Stimulated activated CD4-positive, alpha-beta T cell treated with anti-CD3 and anti-CD28 coated beads, Interleukin-12 subunit alpha, Interleukin-12 subunit beta, amount 100 ng/mL, for 24 hours (primary cell): Measurements from ENCODE around the gene MEGF11.
"Not testable (repeated sequence)": the region's sequence is repeated elsewhere in the genome, so short reads cannot be mapped to it uniquely, and the experiment has no call there.

Source experiments
- DNase-seq, 2 experiments: peaks; one replicate each; pipeline ENCODE4 v3.0.0-alpha.2; 2020; ENCODE audit warnings: low read depth in 2 of 2

MEGF11 gene

DNA sequence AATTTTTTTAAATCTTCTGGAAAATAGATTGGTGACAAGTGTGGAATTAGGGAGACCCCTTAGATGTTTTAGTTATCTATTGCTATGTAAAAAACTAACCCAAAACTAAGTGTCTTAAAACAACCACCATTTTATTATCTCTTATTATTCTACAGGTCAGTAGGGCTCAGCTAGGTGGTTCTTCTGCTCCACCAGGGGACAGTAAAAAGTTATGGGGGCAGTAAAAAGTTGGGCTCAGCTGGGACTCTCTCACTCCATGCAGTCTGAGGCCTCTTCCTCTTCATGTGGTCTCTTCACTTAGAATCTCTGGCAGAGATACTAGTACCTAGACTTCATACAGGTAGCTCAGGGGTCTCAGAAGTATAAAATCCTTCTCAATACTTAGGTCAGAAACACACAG, 21.8 kb upstream of the MEGF11 start:
- no peak for DNase-seq

DNA sequence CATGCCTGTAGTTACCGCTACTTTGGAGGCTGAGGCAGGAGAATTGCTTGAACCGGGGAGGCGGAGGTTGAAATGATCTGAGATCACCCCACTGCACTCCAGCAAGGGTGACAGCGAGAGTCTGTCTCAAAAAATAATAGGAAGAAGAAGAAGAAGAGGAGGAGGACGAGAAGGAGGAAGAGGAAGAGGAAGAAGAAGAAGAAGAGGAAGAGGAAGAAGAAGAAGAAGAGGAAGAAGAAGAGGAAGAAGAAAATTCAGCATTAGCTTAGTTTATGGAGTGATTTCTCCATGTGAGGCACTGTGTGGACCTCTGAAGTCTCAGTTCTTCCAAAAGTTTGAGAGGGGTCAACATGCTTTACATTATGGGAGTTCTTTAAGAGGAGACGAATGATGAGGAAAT, 17.4 kb upstream of the MEGF11 start:
- no peak for DNase-seq

DNA sequence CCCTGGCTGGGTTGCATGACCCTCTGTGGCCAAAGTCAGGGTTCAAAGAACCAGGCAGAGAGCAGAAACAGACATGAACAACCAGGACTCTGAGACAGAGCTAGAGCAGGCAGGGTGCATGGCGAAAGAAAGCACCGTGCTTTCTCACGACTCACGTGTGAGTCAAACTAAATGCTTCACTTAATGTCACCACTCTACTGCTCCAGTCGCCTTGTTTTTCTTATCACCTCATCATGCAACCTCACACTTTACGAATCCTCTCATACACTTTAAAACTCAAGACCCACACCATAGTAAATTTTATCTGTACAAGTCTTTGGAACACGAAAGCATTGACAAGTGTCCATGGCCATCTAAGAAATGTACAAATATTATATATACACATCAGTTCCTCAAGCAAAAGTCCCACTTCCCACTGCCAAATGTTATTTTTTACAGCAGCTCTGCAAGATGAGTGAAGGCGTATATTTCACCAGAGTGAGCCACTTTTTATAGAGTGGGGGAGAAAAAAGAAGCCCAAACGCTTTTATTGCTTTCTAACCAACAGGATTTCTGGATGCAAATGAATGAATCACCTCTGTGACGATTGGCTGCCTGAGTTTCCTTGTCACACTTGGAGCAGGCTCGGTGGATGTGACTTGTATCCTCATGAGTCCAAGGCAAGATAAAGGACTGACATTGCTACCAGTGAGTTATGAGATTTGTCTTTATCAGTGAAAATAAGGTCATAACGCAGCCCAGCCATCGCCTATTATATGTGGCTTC, 16.0 kb upstream of the MEGF11 start:
- DNase-seq: no peak

DNA sequence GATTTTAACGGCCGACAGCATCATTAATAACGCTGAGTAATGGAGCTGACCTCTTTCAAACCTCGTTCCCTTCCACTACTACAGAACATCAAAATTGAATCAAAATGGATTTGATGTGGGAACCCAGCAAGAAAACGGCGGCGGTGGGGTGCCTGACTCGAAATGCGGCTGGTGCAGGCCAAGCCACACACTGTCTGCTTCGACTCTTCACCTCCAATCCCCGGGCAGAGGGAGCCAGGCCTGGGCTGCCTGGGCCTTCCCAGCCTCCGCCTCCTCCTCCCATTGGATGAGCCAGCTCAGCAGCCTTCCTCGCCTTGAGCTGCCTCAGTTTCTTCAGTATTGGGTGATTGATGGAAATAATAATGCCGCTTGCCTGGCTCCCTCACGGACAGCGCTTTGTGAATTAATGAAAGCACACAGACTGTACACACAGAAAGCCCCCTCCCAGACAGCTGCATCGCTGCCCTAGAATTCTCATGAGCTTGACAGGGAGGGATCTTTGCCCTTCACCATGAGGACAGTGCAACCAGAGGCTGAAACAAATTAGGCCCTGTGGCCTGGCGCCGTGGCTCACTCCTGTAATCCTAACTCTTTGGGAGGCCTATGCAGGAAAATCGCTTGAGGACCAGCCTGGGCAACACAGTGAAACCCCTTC, 11.4 kb upstream of the MEGF11 start:
- DNase-seq: no peak

DNA sequence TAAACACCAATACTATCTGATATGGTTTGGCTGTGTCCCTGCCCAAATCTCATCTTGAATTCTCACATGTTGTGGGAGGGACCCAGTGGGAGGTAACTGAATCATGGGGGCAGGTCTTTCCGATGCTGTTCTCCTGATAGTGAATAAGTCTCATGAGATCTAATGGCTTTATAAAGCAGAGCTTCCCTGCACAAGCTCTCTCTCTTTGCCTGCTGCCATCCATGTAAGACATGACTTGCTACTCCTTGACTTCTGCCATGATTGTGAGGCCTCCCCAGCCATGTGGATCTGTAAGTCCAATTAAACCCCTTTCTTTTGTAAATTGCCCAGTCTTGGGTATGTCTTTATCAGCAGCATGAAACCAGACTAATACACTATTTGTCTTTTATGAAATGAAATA, 9.3 kb upstream of the MEGF11 start:
- DNase-seq: not testable (repeated sequence)

DNA sequence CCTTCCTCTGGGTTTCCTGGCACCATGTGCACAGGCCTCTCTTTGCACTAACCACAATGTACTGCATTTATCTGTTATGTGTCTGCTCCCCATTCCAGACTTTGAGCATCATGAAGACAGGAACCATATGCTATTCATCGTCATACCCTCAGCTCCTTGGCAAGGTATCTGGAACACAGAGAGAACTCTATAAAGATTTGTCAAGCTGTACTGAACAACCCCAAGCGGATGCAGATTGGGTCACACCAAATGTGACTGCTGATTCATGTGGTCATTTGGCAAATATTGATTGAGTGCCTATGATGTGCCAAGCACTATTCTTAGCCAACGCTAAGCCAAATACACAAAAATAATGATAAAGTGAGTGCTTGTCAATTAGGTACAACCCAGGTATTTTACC, 7.5 kb upstream of the MEGF11 start:
- DNase-seq: no peak

DNA sequence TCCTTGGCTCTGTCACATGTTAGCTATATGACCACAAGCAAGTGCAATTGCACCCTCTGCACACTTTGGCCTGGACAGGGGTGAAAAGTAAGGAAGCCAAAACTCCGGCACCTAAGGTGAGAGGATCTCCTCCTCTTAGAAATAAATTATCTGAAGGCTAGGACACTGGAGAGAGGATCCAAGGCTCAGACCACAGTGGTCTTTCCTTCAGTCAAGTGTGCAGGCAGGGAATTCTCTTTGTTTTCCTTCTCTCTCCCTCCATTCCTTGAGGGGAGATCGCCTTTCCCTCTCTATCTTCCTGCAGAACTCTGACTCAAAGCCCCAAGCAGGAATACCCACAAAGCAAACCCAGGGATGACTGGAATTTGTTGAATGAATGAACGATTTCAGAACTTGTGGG, 3.1 kb upstream of the MEGF11 start:
- DNase-seq: no peak

DNA sequence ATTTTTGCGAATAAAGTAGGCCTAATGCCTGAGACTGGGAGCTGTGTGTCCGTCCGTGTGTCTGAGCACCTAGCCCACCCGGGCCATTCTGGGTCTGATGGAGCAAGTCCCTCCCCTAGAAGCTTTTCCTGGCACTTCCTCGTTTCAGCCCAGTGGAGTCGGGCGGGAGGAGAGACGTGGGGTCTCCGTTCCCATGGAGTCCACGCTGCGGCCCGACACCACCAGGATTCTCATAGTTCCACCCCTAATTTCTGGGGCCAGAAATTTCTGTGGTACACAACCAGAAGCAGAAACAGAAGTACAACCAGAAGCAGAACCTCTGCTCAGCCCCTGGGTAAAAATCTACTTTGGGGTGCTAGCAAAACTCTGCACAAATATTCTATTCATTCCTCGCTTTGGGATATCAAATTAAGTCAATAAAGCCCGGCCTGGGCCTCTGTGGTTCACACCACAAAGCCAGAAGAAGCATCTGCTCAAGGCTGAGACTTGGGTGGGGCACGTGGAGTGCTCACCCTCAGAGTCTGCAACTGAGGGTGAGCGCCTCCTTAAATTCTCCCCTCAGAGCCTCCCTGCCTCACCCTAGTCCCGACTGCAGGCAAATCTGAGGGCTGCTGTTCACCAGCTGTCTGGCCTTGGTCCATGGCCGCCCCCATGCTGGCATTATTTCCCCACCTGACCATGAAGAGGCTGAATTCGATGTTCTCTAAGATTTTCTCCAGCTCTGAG, 1.6 kb upstream of the MEGF11 start:
- DNase-seq: no peak

DNA sequence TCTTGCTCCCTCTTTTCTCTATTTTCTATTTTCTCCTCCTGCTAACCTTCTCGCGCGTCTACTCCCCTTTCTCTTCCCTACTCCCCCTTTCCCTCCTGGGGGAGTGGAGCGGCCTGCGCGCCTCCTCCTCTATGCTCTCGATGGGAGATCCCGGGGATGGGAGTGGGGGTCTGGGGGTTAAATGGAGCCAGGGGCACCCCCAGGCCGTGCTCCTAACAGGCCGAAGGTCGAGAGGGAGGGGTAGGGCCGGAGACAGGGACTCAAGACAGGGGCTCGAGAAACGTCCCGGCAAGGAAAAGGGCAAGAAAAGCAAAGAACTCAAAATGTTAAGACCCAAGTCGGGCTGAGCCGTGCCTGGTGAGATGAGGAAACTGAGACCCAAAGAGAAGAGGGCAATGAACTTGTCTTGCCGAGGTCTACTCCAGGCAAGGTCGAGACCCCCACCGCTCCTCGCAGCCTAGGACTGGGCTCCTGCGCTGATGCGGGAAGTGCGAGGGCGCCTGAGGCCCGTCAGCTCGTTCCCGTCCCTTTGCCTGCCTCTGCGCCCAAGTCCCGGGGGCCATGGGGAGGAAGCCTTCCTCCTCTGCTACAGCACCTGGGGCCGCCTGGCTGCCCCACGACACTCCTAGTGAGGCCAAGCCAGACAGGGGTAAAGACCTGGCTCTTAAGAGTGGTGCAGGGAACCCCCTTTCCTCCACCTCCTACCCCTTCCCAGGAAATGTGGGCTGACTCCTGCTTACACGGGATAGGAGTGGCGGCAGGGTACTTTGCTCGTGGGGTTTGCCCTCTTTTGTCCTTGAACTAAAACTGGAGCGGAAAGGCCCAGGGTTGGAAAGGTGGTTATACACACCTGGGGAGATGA, 770 bp upstream of the MEGF11 start:
- no peak for DNase-seq

DNA sequence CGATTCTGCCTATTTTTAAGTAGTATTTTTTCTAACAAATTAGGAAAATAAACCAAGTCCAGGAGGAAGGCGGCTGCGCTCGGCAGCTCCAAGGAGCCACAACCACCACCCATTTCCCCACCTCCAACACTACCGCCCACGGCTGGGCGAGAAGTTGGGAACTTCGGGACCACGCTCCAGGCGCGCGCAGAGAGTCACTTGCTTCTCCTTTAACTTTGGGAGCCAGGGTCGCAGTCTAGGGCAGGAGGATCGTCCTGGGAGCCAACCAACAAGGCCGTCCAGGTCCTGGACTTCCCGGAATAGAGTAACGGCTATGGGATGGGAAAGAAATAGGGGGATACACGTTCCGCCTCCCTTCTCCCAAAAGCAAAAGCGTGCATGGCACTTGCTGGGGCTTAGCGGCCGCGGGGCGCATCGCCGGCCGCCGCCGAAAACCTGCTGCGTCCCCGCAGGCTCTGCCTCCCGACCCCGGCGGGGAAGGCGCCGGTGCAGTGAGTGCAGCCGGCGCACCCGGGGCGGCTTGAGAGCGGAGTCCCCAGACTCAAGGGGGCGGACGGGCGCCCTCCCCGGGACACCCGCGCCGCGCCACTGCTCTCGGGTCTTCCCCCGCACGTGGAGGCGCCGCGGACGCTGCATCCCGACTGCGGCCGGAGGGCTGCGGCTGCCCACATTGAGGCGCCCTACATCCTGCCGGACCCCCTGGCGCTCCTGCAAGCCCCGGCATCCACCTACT, 699 bp downstream of the MEGF11 start:
- no peak for DNase-seq

DNA sequence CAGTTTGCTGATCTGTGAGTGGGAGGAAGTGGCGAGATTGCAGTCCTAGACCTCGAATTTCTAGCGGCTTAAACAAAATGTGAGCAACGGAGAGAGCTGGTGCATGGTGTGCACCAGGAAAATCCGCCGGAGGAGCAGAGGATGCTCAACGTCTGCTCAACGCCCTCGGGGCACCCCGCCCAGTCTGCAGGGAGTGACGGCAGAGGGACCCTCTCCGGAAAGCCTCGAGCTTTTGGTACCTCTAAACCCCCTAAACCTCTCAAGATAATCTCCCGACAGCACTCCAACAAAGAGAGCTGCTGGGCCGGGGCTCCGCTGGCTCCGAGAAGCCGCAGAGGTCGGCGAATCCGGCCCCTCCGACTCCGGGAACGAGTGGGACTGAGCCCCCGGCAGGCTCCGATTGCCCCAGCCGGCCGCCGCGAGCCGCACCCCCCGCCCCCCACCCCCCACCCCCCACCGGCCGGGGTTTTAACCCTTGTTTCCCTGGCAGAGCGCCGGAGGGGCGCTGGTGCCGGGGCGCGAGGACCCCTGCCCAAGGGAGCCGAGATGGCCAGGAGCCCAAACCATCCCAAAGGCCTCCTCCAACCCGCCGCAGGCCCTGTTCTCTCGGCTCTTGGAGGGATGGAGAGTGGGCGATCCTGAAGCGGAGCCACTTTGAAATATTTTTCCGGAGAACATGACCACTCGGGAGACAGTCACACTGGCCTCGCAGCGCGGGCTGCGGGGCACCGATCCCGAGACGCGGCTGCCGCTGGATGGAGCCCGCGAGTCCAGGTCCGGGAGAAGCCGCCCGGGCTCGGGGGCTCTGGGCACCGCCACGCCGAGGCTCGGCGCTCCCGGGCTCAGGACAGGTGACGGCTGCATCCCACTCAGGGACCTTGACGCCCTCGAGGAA, 1.5 kb downstream of the MEGF11 start:
- DNase-seq: peak in 1 of 2 experiments; percentile 51

DNA sequence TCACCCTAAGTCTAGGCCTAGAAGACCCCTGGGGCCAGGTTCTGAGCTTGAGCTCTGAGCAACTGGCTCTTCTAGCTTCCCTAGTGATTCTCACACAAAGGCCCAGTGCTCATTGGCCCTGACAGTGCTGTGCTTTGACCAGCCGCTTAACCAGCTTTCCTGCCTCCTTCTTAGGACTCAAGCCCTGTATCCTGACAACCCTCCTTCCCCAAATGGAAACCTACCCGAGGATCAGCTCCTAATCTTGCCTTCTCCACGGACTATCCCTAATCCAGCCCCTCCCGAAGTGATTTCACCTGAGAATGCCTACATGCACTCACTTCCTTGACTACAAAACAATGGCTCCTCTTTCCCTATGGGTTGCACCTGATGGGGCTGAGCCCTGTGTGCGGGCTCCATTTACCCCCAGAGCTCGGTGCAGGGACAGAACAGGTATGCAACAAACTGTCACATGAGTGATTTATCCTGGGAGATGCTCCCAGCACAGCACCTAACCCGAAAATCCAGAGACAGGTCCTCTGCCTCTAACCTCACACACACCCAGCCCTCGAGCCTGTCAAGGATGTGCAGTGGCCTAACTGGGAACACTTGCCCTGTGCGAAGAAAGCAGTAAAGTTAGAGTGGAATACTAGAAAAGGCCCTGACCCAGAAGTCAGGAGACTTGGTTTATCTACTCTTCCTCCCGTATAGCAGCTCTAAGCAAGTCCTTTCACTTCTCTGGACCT, 2.3 kb downstream of the MEGF11 start:
- DNase-seq: no peak

DNA sequence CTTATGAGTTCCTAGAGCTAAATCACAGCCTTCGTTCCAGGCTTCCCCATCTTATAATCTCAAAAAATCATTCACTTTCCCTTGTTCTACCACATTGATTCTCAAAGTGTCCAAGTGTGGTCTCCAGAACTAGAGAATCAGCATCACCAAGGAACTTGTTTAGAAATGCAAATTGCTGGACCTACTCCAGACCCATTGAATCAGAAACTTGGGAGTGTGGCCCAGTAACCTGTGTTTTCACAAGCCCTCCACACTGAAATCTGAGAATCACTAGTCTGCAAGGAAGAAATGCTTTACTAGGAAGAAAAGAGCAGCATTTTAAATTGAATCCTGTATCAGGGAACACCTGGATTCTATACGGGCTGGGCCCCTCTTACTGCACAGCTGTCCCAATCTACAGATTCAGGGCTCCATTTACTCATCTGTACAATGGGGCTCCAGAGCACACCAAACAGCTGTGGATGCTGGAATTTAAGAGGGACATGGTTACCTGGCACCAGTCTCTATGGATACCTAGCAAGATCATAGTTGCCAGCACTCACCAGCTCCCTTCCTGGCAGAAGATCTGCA, 3.9 kb downstream of the MEGF11 start:
- no peak for DNase-seq

DNA sequence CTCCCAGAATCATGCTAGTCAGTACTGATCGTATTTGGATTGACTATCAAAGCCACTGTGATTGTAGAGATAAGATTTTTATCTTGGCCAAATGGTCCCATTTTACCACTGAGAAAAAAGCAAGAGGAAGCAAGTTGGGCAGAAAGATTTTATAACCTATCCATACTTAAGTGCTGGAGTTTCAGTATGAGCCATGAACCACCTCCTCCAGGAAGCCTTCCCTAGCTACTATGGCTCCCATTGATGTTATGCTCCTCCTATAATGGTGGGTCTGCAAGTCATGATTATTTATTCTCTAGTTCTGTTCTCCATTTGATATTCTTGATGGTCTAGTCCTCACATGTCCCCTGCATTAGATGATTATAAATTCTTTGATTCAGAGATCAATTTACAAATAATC, 6.6 kb downstream of the MEGF11 start:
- DNase-seq: no peak

DNA sequence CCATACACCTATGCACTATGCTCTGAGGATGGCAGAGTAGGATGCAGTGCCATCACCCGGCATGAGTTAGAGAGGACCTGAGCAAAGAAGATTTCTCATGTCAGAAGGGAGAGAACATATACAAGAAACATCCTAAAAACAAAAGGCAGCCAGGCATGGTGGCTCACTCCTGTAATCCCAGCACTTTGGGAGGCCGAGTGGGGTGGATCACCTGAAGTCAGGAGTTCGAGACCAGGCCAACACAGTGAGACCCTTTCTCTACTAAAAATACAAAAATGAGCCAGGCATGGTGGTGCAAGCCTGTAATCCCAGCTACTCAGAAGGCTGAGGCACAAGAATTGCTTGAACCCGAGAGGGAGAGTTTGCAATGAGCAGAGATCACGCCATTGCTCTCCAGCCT, 7.7 kb downstream of the MEGF11 start:
- not testable (repeated sequence) for DNase-seq

DNA sequence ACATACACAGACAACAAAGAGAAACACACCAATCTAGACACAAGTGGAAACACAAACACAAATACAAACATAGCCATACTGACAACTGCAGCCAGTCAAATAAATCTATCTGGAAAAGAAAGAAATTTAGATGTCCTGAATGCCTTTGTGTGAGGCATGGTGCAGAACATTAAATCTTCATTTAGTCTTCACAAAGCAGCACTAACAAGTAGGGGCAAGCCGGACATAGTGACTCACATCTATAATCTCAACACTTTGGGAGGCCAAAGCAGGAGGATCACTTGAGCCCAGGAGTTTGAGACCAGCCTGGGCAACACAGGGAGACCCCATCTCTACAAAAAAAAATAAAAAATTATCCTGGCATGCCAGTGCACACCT, 11.7 kb downstream of the MEGF11 start:
- DNase-seq: no peak

DNA sequence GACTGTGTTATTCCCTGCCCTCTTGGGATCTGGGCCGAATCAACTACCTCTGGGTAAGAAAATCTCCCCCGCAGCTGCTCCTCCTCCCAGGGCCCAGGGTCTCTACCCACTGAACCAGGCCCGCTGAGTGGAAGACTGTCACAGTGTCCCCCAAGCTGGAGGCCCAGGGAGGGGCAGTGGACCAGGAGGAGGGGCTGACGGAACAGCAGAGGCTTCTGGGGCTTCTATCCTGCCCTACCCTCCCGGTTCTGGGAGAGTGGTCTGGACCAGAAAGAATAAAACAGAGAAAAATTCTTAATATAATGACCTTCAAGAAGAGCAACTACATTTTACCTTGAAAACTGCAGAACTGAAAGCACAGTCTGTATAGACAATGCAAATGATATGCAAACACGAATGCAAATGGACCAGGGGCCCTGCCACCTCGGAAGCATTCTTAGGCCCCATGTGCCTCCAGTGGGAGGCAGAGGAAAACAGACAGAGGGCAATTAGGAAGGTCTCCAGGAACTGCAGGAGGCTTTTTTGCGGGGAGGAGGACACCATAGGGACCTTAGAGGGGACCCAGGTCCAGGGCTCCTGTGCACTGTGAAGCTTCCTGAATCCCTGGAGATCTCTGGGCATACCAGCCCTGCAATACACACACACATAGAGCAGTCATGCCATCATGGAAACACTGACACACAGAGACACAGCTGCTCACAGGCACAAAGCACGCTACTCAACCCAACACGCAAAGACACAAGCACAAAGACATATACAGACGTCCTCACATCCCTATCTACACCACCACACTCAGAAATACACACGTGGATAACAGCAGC, 12.3 kb downstream of the MEGF11 start:
- no peak for DNase-seq

DNA sequence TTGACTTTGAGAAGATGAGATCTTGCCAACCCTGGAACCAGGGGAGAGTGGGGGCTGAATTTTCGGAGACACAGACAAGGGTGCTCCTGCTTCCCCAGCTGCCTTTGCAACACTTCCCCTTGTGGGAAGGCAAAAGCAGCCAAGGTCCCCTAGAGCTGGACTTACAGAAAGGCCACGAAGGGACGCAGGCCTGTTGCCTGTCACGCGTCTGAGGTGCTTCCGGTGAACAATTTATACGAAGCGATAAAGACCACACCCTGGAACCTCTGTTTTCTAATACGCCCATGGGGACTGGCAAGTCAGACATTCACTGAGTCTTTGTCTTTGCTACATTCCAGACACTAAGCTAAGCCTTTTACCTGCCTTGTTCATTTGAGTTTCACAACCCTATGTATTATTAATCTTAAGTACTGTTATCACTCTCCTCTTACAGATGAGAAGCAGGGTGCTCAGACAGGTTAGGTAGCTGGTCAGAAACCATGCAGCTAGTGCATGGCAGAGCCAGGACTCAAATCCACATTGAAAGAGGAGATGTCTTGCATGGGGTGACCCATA, 13.2 kb downstream of the MEGF11 start:
- DNase-seq: no peak
